ENCODE measurements around the gene VCX2. TPM values are rescaled to one million over a fixed set of nuclear protein-coding genes. Genes with fewer than 3 reads are reported as not detected.

The VCX2 gene
- total RNA-seq, 4 donors from 2014 or later = not detected

DNA sequence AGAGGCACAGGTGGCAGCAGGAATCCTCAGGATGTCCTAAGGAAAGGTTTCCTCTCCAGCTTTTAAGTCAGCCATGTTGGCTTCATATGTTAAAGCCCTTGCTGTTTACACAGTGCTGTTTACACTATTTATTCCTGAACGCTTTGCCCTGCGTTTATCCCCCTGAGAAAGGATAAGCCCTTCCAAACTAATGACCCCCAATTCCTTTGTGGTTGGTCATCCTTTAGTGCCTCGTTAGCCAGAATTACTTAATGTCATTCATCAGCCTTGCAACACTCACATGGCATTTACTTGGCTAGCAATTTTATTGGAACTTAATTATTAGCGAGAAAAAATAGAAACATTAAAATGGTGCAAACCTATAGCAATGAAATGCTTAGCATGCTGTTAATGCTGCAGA is 23.8 kb downstream of the VCX2 start:
- WGBS, 2 donors = 32 to 59% methylated on average over 4 of the region's 4 CpGs
- no peak overlapping the region for H3K4me3 ChIP-seq (ENCODE audit: low read depth, poor library complexity, severe bottlenecking)
- intact Hi-C loops (cut with DNase I; ENCODE audit: low total_unique reads) = no loop called here
- no peak for DNase-seq (ENCODE audit: low spot score in 2 of 2)
- no peak for TF ChIP-seq POLR2A (IDR thresholded peaks at IDR 0.05)
- TF ChIP-seq, protein P1, sequence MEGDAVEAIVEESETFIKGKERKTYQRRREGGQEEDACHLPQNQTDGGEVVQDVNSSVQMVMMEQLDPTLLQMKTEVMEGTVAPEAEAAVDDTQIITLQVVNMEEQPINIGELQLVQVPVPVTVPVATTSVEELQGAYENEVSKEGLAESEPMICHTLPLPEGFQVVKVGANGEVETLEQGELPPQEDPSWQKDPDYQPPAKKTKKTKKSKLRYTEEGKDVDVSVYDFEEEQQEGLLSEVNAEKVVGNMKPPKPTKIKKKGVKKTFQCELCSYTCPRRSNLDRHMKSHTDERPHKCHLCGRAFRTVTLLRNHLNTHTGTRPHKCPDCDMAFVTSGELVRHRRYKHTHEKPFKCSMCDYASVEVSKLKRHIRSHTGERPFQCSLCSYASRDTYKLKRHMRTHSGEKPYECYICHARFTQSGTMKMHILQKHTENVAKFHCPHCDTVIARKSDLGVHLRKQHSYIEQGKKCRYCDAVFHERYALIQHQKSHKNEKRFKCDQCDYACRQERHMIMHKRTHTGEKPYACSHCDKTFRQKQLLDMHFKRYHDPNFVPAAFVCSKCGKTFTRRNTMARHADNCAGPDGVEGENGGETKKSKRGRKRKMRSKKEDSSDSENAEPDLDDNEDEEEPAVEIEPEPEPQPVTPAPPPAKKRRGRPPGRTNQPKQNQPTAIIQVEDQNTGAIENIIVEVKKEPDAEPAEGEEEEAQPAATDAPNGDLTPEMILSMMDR (IDR thresholded peaks at IDR 0.05) = no peak

DNA sequence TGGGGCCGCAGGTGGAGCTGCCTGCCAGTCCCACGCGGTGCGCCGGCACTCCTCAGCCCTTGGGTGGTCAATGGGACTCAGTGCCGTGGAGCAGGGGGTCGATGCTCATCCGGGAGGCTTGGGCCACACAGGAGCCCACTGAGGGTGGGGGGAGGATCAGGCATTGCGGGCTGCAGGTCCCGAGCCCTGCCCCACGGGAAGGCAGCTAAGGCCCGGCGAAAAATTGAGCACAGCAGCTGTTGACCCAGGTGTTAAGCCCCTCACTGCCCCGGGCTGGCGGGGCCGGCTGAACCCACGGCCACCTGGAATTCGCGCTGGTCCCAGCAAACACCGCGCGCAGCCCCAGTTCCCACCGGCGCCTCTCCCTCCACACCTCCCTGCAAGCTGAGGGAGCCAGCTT is 26.1 kb downstream of the VCX2 start:
- DNase-seq (ENCODE audit: low spot score in 2 of 2) = no peak
- TF ChIP-seq POLR2A (IDR thresholded peaks at IDR 0.05) = no peak
- TF ChIP-seq, protein P1 (IDR thresholded peaks at IDR 0.05) = no peak
- intact Hi-C loops (cut with DNase I; ENCODE audit: low total_unique reads) = loop anchor here (5.0 kb wide), 1 partner anchor 1357 kb away; no protein-coding TSS in a partner anchor
- WGBS, 2 donors = 94% methylated on average over 22 of the region's 24 CpGs; no CpG with 5 or more reads in 1 of the 2 donors
- H3K4me3 ChIP-seq (ENCODE audit: low read depth, poor library complexity, severe bottlenecking) = no peak overlapping the region

DNA sequence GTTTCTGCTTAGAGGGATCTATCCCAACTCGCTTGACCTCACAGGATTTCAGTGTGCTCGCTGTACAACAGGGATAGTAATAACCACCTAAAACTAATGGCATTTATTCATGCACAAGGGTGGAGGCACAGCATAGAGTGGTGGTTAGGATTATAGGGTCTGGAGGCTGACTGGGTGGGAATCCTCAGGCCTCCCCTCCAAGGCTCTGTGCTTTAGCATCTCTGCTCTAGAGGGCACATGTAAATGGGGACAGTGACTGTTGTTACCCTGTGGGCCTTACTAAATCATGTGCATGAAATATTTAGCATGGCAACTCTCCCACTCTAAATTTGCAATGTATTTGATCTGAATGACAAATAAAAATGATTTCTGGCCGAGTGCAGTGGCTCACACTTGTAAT is 29.2 kb downstream of the VCX2 start:
- intact Hi-C loops (cut with DNase I; ENCODE audit: low total_unique reads) = loop anchor here (5.0 kb wide), 1 partner anchor 1360 kb away; no protein-coding TSS in a partner anchor
- WGBS, 2 donors = 76 to 82% methylated on average over 3 of the region's 3 CpGs
- TF ChIP-seq, protein P1 (IDR thresholded peaks at IDR 0.05) = no peak
- TF ChIP-seq POLR2A (IDR thresholded peaks at IDR 0.05) = no peak

DNA sequence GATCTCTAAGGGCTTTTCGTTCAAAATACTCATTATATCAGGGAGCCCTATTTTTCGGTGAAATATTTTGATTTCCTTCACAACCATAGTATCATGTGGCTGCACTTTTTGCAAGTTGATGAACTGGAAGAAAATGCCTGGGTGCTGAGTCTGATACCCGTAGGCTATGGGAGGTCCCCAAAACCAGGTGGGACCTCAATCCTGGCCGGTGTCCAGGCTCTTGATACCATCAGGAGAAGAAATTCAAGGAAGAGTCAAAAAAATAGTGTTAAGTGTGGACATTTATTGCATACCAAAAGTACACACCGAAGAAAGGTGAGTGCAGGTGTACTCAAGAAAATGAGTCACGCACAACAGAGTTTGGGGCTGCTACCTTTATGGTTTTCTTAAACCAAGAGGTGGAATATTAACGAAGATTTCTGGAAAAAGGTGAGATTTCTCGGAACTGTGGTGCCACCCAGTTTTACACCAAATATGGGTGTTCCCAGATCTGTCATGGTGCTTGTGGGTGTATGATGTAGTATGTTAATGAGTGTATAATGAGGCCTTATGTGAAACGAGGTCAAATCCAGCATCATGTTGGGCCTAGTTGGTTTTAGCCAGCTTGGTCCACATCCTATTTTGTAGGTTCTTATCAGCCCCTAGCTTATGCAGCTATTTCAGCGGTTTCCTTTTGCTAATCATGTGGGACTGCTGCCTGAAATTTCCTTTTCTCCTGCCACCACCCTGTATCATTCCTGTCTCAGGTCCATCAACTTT is 29.9 kb downstream of the VCX2 start:
- 72 to 83% methylated on average over 10 of the region's 10 CpGs for WGBS, 2 donors
- intact Hi-C loops (cut with DNase I; ENCODE audit: low total_unique reads) = loop anchor here (5.0 kb wide), 1 partner anchor 1361 kb away; no protein-coding TSS in a partner anchor
- H3K4me3 ChIP-seq (ENCODE audit: low read depth, poor library complexity, severe bottlenecking) = no peak overlapping the region
- DNase-seq (ENCODE audit: low spot score in 2 of 2) = no peak
- TF ChIP-seq POLR2A (IDR thresholded peaks at IDR 0.05) = no peak
- TF ChIP-seq, protein P1 (IDR thresholded peaks at IDR 0.05) = no peak

More for the DNA sequence above, 29.2 kb downstream of the VCX2 start:
- no peak overlapping the region for H3K4me3 ChIP-seq (ENCODE audit: low read depth, poor library complexity, severe bottlenecking)
- DNase-seq (ENCODE audit: low spot score in 2 of 2) = no peak

DNA sequence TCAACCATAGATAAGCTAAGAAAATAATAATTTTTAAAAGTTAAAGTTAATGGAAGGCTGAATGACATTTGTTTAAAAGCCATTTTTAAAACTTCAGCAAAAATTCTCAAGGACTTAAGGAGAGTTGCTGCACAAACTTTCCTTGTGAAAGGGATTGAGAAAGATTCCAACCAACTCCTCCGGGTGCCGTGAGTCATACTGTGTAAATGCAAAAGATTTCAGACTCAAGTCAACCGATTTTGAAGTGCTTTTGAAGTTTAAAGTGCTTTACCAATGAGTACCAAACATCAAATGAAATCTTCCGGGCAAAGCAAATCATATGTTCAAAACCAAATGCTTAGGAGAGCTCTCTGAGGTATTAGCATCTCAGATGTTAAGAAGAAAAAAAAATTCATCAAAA is 31.4 kb downstream of the VCX2 start:
- intact Hi-C loops (cut with DNase I; ENCODE audit: low total_unique reads) = loop anchor here (5.0 kb wide), 1 partner anchor 1363 kb away; no protein-coding TSS in a partner anchor
- TF ChIP-seq POLR2A (IDR thresholded peaks at IDR 0.05) = no peak
- TF ChIP-seq, protein P1 (IDR thresholded peaks at IDR 0.05) = no peak

More for the DNA sequence above, 31.4 kb downstream of the VCX2 start:
- WGBS, 2 donors = 45 to 65% methylated on average over 4 of the region's 4 CpGs
- no peak for DNase-seq (ENCODE audit: low spot score in 2 of 2)
- no peak overlapping the region for H3K4me3 ChIP-seq (ENCODE audit: low read depth, poor library complexity, severe bottlenecking)
